HAP-1 (cell line): Measurements from ENCODE around the gene THRB.
"Not testable (repeated sequence)": the region's sequence is repeated elsewhere in the genome, so short reads cannot be mapped to it uniquely, and the experiment has no call there.

Experiments used
- DNase-seq, 2 experiments: peaks; one replicate each; pipeline ENCODE4 v3.0.0-alpha.2; 2016 to 2020; ENCODE audit warnings: low spot score in 2 of 2
- H3K27me3 ChIP-seq: fragments of 250-450 bp; sonication (Bioruptor Pico); 2 replicates; pipeline ENCODE4 v1.5.1; 2020; ENCODE audit warnings: low read depth, mild to moderate bottlenecking, moderate library complexity
- H3K36me3 ChIP-seq: fragments of 250-450 bp; sonication (Bioruptor Pico); replicated peaks from 2 replicates; pipeline ENCODE4 v1.5.1; 2020; ENCODE audit warnings: mild to moderate bottlenecking
- H3K4me1 ChIP-seq: fragments of 250-450 bp; sonication (Bioruptor Pico); 2 replicates; pipeline ENCODE4 v1.5.1; 2020; ENCODE audit warnings: mild to moderate bottlenecking
- H3K4me3 ChIP-seq: fragments of 250-450 bp; sonication (Bioruptor Pico); 2 replicates; pipeline ENCODE4 v1.5.1; 2020; ENCODE audit warnings: mild to moderate bottlenecking, moderate library complexity
- H3K9me3 ChIP-seq: fragments of 250-450 bp; sonication (Bioruptor Pico); 2 replicates; pipeline ENCODE4 v1.5.1; 2020; ENCODE audit warnings: mild to moderate bottlenecking, moderate library complexity
- in situ Hi-C: fragments of 300-500 bp; cut with MboI; formaldehyde crosslinking; loops from 3 replicates; pipeline ENCODE4 v1.14.3; 2020; ENCODE audit warnings: low sequenced_read_pairs, inconsistent platforms, mixed read lengths

Gene THRB

GRCh38 chr3:24443476-24443875 is 51.2 kb downstream of the THRB start:
- Histone ChIP-seq H3K4me3 (no peak overlapping the region), H3K9me3 (no peaks in the 10 kb centered on the region), H3K27me3 (no peaks in the 10 kb centered on the region), H3K4me1 (no peaks in the 10 kb centered on the region), H3K36me3 (no peaks in the 10 kb centered on the region)
- in situ Hi-C loops: no loop called here
- DNase-seq: no peak

GRCh38 chr3:24440760-24441464 is 53.7 kb downstream of the THRB start:
- in situ Hi-C loops: no loop called here
- Histone ChIP-seq H3K9me3 (no peaks in the 10 kb centered on the region), H3K4me1 (no peaks in the 10 kb centered on the region), H3K36me3 (no peaks in the 10 kb centered on the region), H3K4me3 (no peak overlapping the region), H3K27me3 (no peaks in the 10 kb centered on the region)
- DNase-seq: no peak

GRCh38 chr3:24439021-24439420 is 55.6 kb downstream of the THRB start:
- in situ Hi-C loops: no loop called here
- no peak for DNase-seq

GRCh38 chr3:24437326-24437725 is 57.3 kb downstream of the THRB start:
- peaks cover 3% of the 10 kb centered on the region; the same call in 1 of the 2 replicates for H3K4me1 ChIP-seq
- in situ Hi-C loops: no loop called here
- H3K36me3 ChIP-seq: no peaks in the 10 kb centered on the region
- H3K27me3 ChIP-seq: no peaks in the 10 kb centered on the region
- no peak overlapping the region for H3K4me3 ChIP-seq
- no peak for DNase-seq
- H3K9me3 ChIP-seq: no peaks in the 10 kb centered on the region

More at GRCh38 chr3:24439021-24439420, 55.6 kb downstream of the THRB start:
- H3K36me3 ChIP-seq: no peaks in the 10 kb centered on the region
- no peak overlapping the region for H3K4me3 ChIP-seq
- H3K9me3 ChIP-seq: no peaks in the 10 kb centered on the region
- no peaks in the 10 kb centered on the region for H3K4me1 ChIP-seq
- no peaks in the 10 kb centered on the region for H3K27me3 ChIP-seq

- Histone ChIP-seq H3K27me3 (no peaks in the 10 kb centered on the region), H3K4me3 (no peak overlapping the region), H3K36me3 (no peaks in the 10 kb centered on the region), H3K4me1 (peaks cover 3% of the 10 kb centered on the region; the same call in 1 of the 2 replicates), H3K9me3 (no peaks in the 10 kb centered on the region)
- peak; percentile 14 to 46 for DNase-seq
- in situ Hi-C loops: no loop called here
These were observed 59.1 kb downstream of the THRB start for GRCh38 chr3:24435584-24435983.

GRCh38 chr3:24434651-24435050 is 60.0 kb downstream of the THRB start:
- in situ Hi-C loops: no loop called here

GRCh38 chr3:24433838-24434591 is 60.6 kb downstream of the THRB start:
- in situ Hi-C loops: no loop called here

More at GRCh38 chr3:24434651-24435050, 60.0 kb downstream of the THRB start:
- H3K4me1 ChIP-seq: peaks cover 3% of the 10 kb centered on the region; the same call in 1 of the 2 replicates
- no peak overlapping the region for H3K4me3 ChIP-seq
- H3K36me3 ChIP-seq: no peaks in the 10 kb centered on the region
- H3K9me3 ChIP-seq: no peaks in the 10 kb centered on the region
- no peak for DNase-seq
- no peaks in the 10 kb centered on the region for H3K27me3 ChIP-seq

GRCh38 chr3:24432989-24433388 is 61.7 kb downstream of the THRB start:
- in situ Hi-C loops: no loop called here
- Histone ChIP-seq H3K9me3 (no peaks in the 10 kb centered on the region), H3K4me1 (peaks cover 3% of the 10 kb centered on the region; the same call in 1 of the 2 replicates), H3K36me3 (no peaks in the 10 kb centered on the region), H3K27me3 (no peaks in the 10 kb centered on the region), H3K4me3 (no peak overlapping the region)
- DNase-seq: peak in 1 of 2 experiments; percentile 11

More at GRCh38 chr3:24433838-24434591, 60.6 kb downstream of the THRB start:
- H3K4me1 ChIP-seq: peaks cover 3% of the 10 kb centered on the region; the same call in 1 of the 2 replicates
- no peak for DNase-seq
- H3K36me3 ChIP-seq: no peaks in the 10 kb centered on the region
- no peaks in the 10 kb centered on the region for H3K9me3 ChIP-seq
- H3K4me3 ChIP-seq: no peak overlapping the region
- H3K27me3 ChIP-seq: no peaks in the 10 kb centered on the region

- H3K36me3 ChIP-seq: no peaks in the 10 kb centered on the region
- no peak for DNase-seq
- H3K27me3 ChIP-seq: no peaks in the 10 kb centered on the region
- in situ Hi-C loops: no loop called here
- no peaks in the 10 kb centered on the region for H3K9me3 ChIP-seq
- H3K4me3 ChIP-seq: no peak overlapping the region
- H3K4me1 ChIP-seq: peaks cover 2% of the 10 kb centered on the region
These were observed 66.2 kb downstream of the THRB start for GRCh38 chr3:24428481-24428880.

GRCh38 chr3:24426896-24427295 is 67.8 kb downstream of the THRB start:
- DNase-seq: no peak
- no peak overlapping the region for H3K4me3 ChIP-seq
- H3K4me1 ChIP-seq: peaks cover 5% of the 10 kb centered on the region
- H3K36me3 ChIP-seq: no peaks in the 10 kb centered on the region
- in situ Hi-C loops: no loop called here
- H3K27me3 ChIP-seq: no peaks in the 10 kb centered on the region
- no peaks in the 10 kb centered on the region for H3K9me3 ChIP-seq

GRCh38 chr3:24420829-24421228 is 73.8 kb downstream of the THRB start:
- H3K9me3 ChIP-seq, H3K27me3 ChIP-seq, DNase-seq, H3K36me3 ChIP-seq, H3K4me3 ChIP-seq, in situ Hi-C loops: not testable (repeated sequence)
- H3K4me1 ChIP-seq: peaks cover 18% of the 10 kb centered on the region

GRCh38 chr3:24420224-24420623 is 74.4 kb downstream of the THRB start:
- no peaks in the 10 kb centered on the region for H3K27me3 ChIP-seq
- H3K36me3 ChIP-seq: no peaks in the 10 kb centered on the region
- in situ Hi-C loops: no loop called here
- H3K4me3 ChIP-seq: no peak overlapping the region
- H3K4me1 ChIP-seq: peaks cover 18% of the 10 kb centered on the region
- no peaks in the 10 kb centered on the region for H3K9me3 ChIP-seq
- DNase-seq: no peak

GRCh38 chr3:24419067-24419791 is 75.4 kb downstream of the THRB start:
- no peaks in the 10 kb centered on the region for H3K27me3 ChIP-seq
- no peaks in the 10 kb centered on the region for H3K36me3 ChIP-seq
- DNase-seq: no peak
- peaks cover 18% of the 10 kb centered on the region for H3K4me1 ChIP-seq
- in situ Hi-C loops: no loop called here
- H3K9me3 ChIP-seq: no peaks in the 10 kb centered on the region
- H3K4me3 ChIP-seq: no peak overlapping the region

GRCh38 chr3:24417730-24418129 is 76.9 kb downstream of the THRB start:
- in situ Hi-C loops: no loop called here
- Histone ChIP-seq H3K9me3 (no peaks in the 10 kb centered on the region), H3K4me3 (no peak overlapping the region), H3K4me1 (peaks cover 18% of the 10 kb centered on the region), H3K27me3 (no peaks in the 10 kb centered on the region), H3K36me3 (no peaks in the 10 kb centered on the region)
- DNase-seq: no peak
